ENCODE results near the gene WFDC10B.

The WFDC10B gene

DNA sequence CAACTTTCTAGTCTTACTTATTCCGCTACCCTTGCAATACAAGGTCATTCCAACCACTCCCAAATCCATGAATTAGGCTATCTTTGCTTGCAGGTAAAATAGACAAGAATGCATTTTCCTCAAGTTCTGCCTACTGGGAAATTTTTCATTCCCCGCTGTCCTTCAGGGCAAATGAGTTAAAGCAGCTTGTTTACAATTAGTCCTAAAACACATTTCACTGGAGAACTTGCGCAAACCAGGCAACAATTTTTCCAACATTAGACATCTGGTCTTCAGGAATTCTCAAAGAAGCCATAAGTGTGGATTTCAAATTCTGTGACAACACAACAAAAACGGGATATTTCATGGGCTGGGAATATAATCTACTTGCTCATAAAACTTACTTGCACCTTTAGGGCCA, 37.8 kb upstream of the WFDC10B start:
- no peak overlapping the region for H3K4me2 ChIP-seq

DNA sequence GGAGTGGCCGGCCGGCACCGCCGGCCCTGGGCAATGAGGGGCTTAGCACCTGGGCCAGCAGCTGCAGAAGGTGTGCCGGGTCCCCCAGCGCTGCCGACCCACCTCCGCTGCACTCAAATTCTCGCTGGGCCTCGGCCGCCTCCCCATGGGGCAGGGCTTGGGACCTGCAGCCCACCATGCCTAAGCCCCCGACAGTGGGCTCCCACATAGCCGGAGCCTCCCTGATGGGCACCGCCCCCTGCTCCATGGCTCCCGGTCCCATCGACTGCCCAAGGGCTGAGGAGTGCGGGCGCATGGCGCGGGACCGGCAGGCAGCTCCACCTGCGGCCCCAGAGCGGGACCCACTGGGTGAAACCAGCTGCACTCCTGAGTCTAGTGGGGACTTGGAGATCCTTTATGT, 31.2 kb upstream of the WFDC10B start:
- Histone ChIP-seq H3K36me3 (ENCODE audit: insufficient read depth) (no peaks in the 10 kb centered on the region), H3K27ac (no peak overlapping the region), H2AFZ (ENCODE audit: low read depth) (no peak overlapping the region), H3K4me2 (no peak overlapping the region), H3K4me3 (IDR thresholded peaks at IDR 0.05; ENCODE audit: insufficient read depth, low read depth, low read length) (no peak overlapping the region), H4K20me1 (ENCODE audit: insufficient read depth) (no peaks in the 10 kb centered on the region), H3K79me2 (ENCODE audit: insufficient read depth, low read depth) (no peaks in the 10 kb centered on the region), H3K9ac (no peak overlapping the region), H3K27me3 (ENCODE audit: insufficient read depth, low read depth) (no peaks in the 10 kb centered on the region), H3K4me1 (ENCODE audit: low read depth, poor library complexity, severe bottlenecking) (no peaks in the 10 kb centered on the region)
- TF ChIP-seq CTCF (conservative IDR thresholded peaks at IDR 0.05; ENCODE audit: low read depth, low read length): no peak

More for the DNA sequence above, 37.8 kb upstream of the WFDC10B start:
- Histone ChIP-seq H3K4me3 (IDR thresholded peaks at IDR 0.05; ENCODE audit: insufficient read depth, low read depth, low read length) (no peak overlapping the region), H3K4me1 (ENCODE audit: low read depth, poor library complexity, severe bottlenecking) (no peaks in the 10 kb centered on the region), H3K27ac (no peak overlapping the region), H3K36me3 (ENCODE audit: insufficient read depth) (no peaks in the 10 kb centered on the region), H3K79me2 (ENCODE audit: insufficient read depth, low read depth) (no peaks in the 10 kb centered on the region), H3K9ac (no peak overlapping the region), H3K27me3 (ENCODE audit: insufficient read depth, low read depth) (no peaks in the 10 kb centered on the region), H4K20me1 (ENCODE audit: insufficient read depth) (no peaks in the 10 kb centered on the region), H2AFZ (ENCODE audit: low read depth) (no peak overlapping the region)
- no peak for TF ChIP-seq CTCF (conservative IDR thresholded peaks at IDR 0.05; ENCODE audit: low read depth, low read length)

DNA sequence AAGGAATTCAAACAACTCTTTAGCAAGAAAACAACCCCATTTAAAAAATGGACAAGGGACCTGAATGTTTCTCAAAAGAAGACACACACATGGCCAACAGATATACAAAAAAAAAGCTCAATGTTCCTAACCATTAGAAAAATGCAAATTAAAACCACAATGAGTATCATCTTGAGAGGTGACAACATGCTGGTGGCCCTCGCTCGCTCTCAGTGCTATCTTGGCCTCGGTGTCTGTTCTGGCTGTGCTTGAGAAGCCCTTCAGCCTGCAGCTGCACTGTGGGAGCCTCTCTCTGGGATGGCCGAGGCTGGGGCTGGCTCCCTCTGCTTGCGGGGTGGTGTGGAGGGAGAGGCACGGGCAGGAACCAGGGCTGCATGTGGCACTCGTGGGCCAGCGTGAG, 30.7 kb upstream of the WFDC10B start:
- Histone ChIP-seq H2AFZ (ENCODE audit: low read depth) (no peak overlapping the region), H3K36me3 (ENCODE audit: insufficient read depth) (no peaks in the 10 kb centered on the region), H3K4me2 (no peak overlapping the region), H3K79me2 (ENCODE audit: insufficient read depth, low read depth) (no peaks in the 10 kb centered on the region), H3K4me3 (IDR thresholded peaks at IDR 0.05; ENCODE audit: insufficient read depth, low read depth, low read length) (no peak overlapping the region), H3K9ac (no peak overlapping the region), H4K20me1 (ENCODE audit: insufficient read depth) (no peaks in the 10 kb centered on the region), H3K27me3 (ENCODE audit: insufficient read depth, low read depth) (no peaks in the 10 kb centered on the region), H3K4me1 (ENCODE audit: low read depth, poor library complexity, severe bottlenecking) (no peaks in the 10 kb centered on the region), H3K27ac (no peak overlapping the region)
- no peak for TF ChIP-seq CTCF (conservative IDR thresholded peaks at IDR 0.05; ENCODE audit: low read depth, low read length)

GRCh38 chr20:45732199-45732598, 27.4 kb upstream of the WFDC10B start:
- H3K4me3 ChIP-seq (IDR thresholded peaks at IDR 0.05; ENCODE audit: insufficient read depth, low read depth, low read length): no peak overlapping the region
- H3K27me3 ChIP-seq (ENCODE audit: insufficient read depth, low read depth): no peaks in the 10 kb centered on the region
- no peak overlapping the region for H3K27ac ChIP-seq
- H4K20me1 ChIP-seq (ENCODE audit: insufficient read depth): no peaks in the 10 kb centered on the region
- no peaks in the 10 kb centered on the region for H3K36me3 ChIP-seq (ENCODE audit: insufficient read depth)
- H3K4me2 ChIP-seq: no peak overlapping the region
- H3K4me1 ChIP-seq (ENCODE audit: low read depth, poor library complexity, severe bottlenecking): peaks cover 7% of the 10 kb centered on the region
- H3K9ac ChIP-seq: no peak overlapping the region
- H2AFZ ChIP-seq (ENCODE audit: low read depth): no peak overlapping the region
- no peak for TF ChIP-seq CTCF (conservative IDR thresholded peaks at IDR 0.05; ENCODE audit: low read depth, low read length)
- H3K79me2 ChIP-seq (ENCODE audit: insufficient read depth, low read depth): no peaks in the 10 kb centered on the region

All from KMS-11 (cell line).